ENCODE data around the gene RHNO1. TPM values are rescaled to one million over a fixed set of nuclear protein-coding genes. Genes with fewer than 3 reads are reported as not detected.

The RHNO1 gene
- total RNA-seq, 6 experiments from 2014 or later: 25.4 to 47.3 (median 39.7) TPM

DNA sequence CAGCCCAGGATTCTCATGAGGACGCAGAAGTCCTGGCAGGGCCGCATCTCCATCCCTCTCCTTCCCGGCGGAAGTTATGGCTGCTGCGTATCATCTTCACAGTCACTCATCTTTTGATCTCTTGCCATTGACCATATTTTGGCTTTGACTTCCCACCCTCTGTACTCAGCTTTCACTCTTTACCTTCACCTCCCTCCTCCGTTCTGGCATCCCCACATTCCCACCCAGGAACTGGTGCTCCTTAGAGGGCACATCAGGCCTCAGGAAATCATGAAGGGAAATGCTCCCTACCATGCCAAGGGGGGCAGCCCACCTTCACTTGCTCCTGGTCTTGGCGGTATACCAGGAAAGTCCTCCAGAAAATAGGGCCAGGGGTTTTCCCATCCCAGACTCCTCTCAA is 21.5 kb upstream of the RHNO1 start:
- no peak overlapping the region for H3K4me3 Mint-ChIP-seq
- peaks cover 11% of the 10 kb centered on the region for H3K4me1 Mint-ChIP-seq (ENCODE audit: low read depth)
- peaks cover 10% of the 10 kb centered on the region; the same call in 1 of the 2 replicates for H3K36me3 Mint-ChIP-seq (ENCODE audit: low read depth)
- H3K27ac Mint-ChIP-seq: no peak overlapping the region
- peaks cover 6% of the 10 kb centered on the region for H3K27me3 Mint-ChIP-seq (ENCODE audit: insufficient read depth)
- DNase-seq: no peak
- TF ChIP-seq, protein P1, sequence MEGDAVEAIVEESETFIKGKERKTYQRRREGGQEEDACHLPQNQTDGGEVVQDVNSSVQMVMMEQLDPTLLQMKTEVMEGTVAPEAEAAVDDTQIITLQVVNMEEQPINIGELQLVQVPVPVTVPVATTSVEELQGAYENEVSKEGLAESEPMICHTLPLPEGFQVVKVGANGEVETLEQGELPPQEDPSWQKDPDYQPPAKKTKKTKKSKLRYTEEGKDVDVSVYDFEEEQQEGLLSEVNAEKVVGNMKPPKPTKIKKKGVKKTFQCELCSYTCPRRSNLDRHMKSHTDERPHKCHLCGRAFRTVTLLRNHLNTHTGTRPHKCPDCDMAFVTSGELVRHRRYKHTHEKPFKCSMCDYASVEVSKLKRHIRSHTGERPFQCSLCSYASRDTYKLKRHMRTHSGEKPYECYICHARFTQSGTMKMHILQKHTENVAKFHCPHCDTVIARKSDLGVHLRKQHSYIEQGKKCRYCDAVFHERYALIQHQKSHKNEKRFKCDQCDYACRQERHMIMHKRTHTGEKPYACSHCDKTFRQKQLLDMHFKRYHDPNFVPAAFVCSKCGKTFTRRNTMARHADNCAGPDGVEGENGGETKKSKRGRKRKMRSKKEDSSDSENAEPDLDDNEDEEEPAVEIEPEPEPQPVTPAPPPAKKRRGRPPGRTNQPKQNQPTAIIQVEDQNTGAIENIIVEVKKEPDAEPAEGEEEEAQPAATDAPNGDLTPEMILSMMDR (IDR thresholded peaks at IDR 0.05): no peak
- no peaks in the 10 kb centered on the region for H3K9me3 Mint-ChIP-seq

DNA sequence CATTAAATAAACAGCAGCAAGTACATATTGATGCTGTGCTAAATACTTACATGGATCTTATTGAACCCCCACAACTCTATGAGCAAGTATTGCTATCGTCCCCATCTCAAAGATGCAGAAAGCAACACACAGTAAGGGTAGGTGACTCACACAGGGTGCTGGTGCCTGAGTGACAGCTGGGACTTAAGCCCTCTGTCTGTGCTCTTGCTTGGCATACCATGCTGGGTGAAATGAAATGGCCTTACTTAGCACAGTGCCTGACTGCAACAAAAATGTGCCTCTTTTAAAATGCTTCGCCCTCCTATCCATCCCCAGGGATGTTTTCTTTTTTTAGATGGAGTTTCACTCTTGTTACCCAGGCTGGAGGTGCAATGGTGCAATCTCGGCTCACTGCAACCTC is 21.0 kb upstream of the RHNO1 start:
- peaks cover 6% of the 10 kb centered on the region for H3K27me3 Mint-ChIP-seq (ENCODE audit: insufficient read depth)
- H3K27ac Mint-ChIP-seq: no peak overlapping the region
- TF ChIP-seq, protein P1 (IDR thresholded peaks at IDR 0.05): no peak
- peaks cover 11% of the 10 kb centered on the region for H3K4me1 Mint-ChIP-seq (ENCODE audit: low read depth)
- H3K9me3 Mint-ChIP-seq: no peaks in the 10 kb centered on the region
- no peak for DNase-seq
- peaks cover 10% of the 10 kb centered on the region; the same call in 1 of the 2 replicates for H3K36me3 Mint-ChIP-seq (ENCODE audit: low read depth)
- no peak overlapping the region for H3K4me3 Mint-ChIP-seq

DNA sequence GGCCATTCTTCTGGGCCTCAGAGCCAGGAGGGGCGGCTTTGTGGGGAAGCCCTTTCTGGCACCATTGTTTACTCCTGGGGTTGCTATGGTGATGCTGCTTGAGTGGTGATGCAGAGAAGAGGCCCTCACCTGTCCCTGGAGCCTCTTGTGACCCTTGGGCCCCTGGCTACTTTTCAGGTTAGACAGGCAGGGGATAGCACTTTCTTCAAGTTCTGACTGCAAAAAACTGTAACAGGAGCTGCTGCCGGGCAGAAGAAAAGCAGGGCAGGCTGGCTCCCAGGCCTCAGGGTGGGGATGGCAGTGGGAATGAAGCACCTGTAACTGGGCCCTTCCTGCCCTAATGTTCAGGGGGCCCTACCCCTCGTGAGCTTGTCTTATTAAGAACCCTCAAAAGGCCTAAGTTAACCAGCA is 20.0 kb upstream of the RHNO1 start, which contains the start of gene TEX52:
Gene TEX52, minus strand, starts transcription at position 19 of the 411 bp plus-strand sequence. Its CDS starts 13 bp downstream, at position 6.
- peaks cover 11% of the 10 kb centered on the region for H3K4me1 Mint-ChIP-seq (ENCODE audit: low read depth)
- H3K27ac Mint-ChIP-seq: peak within 1 kb of the TSS; percentile 13; the same call in 1 of the 2 replicates
- no peak within 1 kb of the TSS for H3K4me3 Mint-ChIP-seq
- peaks cover 6% of the 10 kb centered on the region for H3K27me3 Mint-ChIP-seq (ENCODE audit: insufficient read depth)
- DNase-seq: no peak
- H3K9me3 Mint-ChIP-seq: no peaks in the 10 kb centered on the region
- H3K36me3 Mint-ChIP-seq (ENCODE audit: low read depth): peaks cover 16% of the 10 kb centered on the region; the same call in 1 of the 2 replicates
- TF ChIP-seq, protein P1 (IDR thresholded peaks at IDR 0.05): no peak

DNA sequence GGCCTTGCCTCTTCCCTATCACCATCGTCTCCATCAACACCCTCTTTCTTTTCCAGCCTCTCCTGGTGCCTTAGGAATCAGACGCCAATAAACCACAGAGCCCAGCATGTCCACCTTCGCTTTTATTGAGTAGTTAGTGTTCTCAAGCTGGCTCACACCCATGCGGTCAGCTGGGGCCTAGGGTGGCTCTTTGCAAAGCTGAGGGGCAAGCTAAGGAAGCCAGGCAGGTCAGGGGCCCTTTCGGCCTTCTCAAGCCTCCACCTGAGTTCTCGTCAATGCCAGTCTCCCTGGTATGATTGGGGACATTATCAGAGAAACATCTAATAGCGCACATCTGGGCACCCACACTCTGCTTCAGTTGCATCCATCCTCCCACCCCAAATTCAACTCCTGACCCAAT is 19.4 kb upstream of the RHNO1 start:
- peaks cover 11% of the 10 kb centered on the region for H3K4me1 Mint-ChIP-seq (ENCODE audit: low read depth)
- TF ChIP-seq, protein P1 (IDR thresholded peaks at IDR 0.05): no peak
- peaks cover 18% of the 10 kb centered on the region; the same call in 1 of the 2 replicates for H3K36me3 Mint-ChIP-seq (ENCODE audit: low read depth)
- H3K4me3 Mint-ChIP-seq: no peak overlapping the region
- no peaks in the 10 kb centered on the region for H3K9me3 Mint-ChIP-seq
- DNase-seq: no peak
- no peak overlapping the region for H3K27ac Mint-ChIP-seq
- H3K27me3 Mint-ChIP-seq (ENCODE audit: insufficient read depth): peaks cover 6% of the 10 kb centered on the region

DNA sequence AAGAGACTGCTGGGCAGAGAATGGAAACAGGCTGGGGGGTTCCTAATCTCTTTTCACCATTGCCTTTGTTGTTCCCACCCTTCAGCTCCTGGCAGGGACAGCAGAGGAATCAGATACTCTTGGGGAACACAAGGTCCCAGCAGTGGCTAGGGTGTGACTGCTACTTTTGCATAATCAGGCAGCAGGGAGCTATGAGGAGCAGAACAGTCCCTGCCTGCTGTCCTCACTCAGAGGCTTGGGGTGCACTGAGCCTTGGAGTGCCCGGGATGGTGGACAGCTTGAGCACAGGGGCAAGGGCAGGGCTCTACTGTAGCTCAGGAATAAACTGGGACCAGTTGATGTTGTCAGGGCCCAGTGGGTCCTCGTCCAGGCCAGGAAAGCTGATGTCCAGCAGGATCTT is 18.7 kb upstream of the RHNO1 start:
- DNase-seq: no peak
- no peaks in the 10 kb centered on the region for H3K9me3 Mint-ChIP-seq
- no peak overlapping the region for H3K4me3 Mint-ChIP-seq
- TF ChIP-seq, protein P1 (IDR thresholded peaks at IDR 0.05): no peak
- H3K36me3 Mint-ChIP-seq (ENCODE audit: low read depth): peaks cover 18% of the 10 kb centered on the region; the same call in 1 of the 2 replicates
- H3K27me3 Mint-ChIP-seq (ENCODE audit: insufficient read depth): peaks cover 6% of the 10 kb centered on the region
- no peak overlapping the region for H3K27ac Mint-ChIP-seq
- peaks cover 11% of the 10 kb centered on the region for H3K4me1 Mint-ChIP-seq (ENCODE audit: low read depth)

Measured in HFFc6 (cell line).